ENCODE measurements around the gene ATP13A2. TPM values are rescaled to one million over a fixed set of nuclear protein-coding genes. Genes with fewer than 3 reads are reported as not detected.
A peak's percentile ranks its signal among the peaks of the same experiment; 100 is the strongest.

The ATP13A2 gene
- total and polyA plus RNA-seq, 8 donors = 23.6 to 65.0 (median 35.4) TPM

DNA sequence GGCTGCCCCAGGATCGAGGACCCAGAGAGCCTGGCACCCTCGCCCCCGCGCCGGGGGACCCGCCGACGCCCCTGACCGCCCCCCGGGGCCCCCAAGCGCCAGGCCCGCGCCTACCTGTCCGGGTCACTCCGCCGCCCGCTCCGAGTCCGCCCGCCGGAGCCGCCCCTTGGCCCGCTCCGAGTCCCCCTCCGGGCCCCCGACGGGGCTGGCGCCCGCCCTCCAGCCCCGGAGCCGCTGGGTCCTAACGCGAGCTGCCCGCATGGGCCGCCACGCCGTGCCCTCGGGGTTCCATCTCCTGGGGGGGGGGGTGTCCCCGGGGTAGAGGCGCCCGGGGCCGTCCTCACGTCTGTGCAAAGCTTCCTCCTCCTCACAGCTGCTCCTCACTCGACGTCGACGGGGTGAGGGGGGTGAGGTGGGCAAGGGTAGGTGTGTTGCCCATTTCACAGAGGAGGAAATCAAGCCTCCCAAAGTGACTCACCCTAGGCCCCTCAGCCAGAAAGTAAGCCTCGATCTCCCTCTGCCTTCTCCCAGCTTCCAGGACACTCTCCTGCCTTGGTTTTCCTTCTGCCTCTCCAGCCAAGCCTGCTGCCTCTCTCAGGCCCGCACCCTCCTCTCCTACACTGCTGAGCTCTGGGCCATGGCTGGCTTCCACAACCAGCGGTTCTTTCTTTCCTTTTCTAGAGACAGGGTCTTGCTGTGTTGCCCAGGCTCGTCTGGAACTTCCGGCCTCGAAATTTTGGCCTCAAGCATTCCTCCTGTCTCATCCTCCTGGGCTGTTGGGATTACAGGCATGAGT lies 31.1 kb downstream of the ATP13A2 start, which contains the start of gene MFAP2:
Gene MFAP2, minus strand, starts transcription at position 148 of the 796 bp plus-strand sequence. CDS start 2,347 bp downstream, outside the sequence.
- Histone ChIP-seq H3K4me3 (peak within 1 kb of the TSS; percentile 25), H3K9me3 (no peaks in the 10 kb centered on the region), H3K27ac (peak within 1 kb of the TSS in 1 of 2 donors; percentile 72), H3K27me3 (peaks cover 0 to 48% of the 10 kb centered on the region in 2 donors), H3K4me1 (peaks cover 6 to 14% of the 10 kb centered on the region in 2 donors), H3K36me3 (peaks cover 0 to 7% of the 10 kb centered on the region in 2 donors)
- peak; percentile 26 for ATAC-seq
- DNase-seq = peak in 2 of 4 donors; percentile 55 to 79
- intact Hi-C loops (cut with DNase I) = no loop called here
- TF ChIP-seq, protein P1, sequence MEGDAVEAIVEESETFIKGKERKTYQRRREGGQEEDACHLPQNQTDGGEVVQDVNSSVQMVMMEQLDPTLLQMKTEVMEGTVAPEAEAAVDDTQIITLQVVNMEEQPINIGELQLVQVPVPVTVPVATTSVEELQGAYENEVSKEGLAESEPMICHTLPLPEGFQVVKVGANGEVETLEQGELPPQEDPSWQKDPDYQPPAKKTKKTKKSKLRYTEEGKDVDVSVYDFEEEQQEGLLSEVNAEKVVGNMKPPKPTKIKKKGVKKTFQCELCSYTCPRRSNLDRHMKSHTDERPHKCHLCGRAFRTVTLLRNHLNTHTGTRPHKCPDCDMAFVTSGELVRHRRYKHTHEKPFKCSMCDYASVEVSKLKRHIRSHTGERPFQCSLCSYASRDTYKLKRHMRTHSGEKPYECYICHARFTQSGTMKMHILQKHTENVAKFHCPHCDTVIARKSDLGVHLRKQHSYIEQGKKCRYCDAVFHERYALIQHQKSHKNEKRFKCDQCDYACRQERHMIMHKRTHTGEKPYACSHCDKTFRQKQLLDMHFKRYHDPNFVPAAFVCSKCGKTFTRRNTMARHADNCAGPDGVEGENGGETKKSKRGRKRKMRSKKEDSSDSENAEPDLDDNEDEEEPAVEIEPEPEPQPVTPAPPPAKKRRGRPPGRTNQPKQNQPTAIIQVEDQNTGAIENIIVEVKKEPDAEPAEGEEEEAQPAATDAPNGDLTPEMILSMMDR (IDR thresholded peaks at IDR 0.05) = no peak

DNA sequence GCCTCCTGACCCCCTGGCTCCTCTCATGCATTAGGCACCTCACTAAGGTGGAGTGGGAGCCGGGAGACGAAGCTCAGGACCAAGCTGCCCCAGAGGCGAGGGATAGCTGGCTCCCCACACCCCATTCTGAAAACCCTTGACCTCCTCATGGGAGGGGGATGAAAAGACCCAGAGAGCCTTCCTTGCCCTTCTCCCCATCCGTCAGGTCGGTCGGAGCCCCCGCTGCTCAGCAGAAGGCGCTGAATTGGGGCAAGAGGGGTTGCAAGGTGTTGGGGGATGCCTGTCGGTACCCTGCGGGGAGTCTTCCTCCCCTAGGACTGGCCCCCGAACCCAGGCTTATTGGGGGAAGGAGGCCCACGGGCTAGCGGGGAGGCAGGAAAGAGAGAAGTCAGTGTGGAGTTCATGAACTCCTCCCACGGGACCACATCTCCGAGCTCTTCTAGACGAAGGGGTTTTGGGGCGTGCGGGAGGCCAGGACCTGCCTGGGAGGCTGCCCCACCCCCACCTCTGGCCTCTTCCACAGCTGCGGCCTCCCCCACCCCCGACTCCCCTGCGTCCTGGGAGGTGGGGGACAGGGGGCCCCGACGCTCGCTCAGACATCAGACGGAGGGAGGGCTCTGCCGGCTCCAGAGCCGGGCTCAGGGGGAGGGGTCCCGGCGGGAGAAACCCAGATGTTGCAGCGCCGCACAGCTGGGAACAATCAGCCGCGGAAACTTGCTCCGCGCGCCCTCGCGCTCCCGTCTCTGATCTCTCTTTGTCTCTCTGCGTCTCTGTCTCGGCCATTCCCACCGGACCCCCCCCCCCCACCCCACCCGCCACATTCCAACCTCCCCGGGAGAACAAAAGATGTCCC lies 32.0 kb downstream of the ATP13A2 start:
- Histone ChIP-seq H3K27ac (peak overlapping the region in 1 of 2 donors; percentile 72), H3K36me3 (no peaks in the 10 kb centered on the region), H3K9me3 (no peaks in the 10 kb centered on the region), H3K27me3 (peaks cover 0 to 48% of the 10 kb centered on the region in 2 donors), H3K4me1 (peaks cover 6 to 14% of the 10 kb centered on the region in 2 donors), H3K4me3 (peak overlapping the region; percentile 25)
- TF ChIP-seq, protein P1 (IDR thresholded peaks at IDR 0.05) = no peak
- peak in 2 of 4 donors; percentile 72 to 87 for DNase-seq
- intact Hi-C loops (cut with DNase I) = no loop called here
- ATAC-seq = peak; percentile 28

DNA sequence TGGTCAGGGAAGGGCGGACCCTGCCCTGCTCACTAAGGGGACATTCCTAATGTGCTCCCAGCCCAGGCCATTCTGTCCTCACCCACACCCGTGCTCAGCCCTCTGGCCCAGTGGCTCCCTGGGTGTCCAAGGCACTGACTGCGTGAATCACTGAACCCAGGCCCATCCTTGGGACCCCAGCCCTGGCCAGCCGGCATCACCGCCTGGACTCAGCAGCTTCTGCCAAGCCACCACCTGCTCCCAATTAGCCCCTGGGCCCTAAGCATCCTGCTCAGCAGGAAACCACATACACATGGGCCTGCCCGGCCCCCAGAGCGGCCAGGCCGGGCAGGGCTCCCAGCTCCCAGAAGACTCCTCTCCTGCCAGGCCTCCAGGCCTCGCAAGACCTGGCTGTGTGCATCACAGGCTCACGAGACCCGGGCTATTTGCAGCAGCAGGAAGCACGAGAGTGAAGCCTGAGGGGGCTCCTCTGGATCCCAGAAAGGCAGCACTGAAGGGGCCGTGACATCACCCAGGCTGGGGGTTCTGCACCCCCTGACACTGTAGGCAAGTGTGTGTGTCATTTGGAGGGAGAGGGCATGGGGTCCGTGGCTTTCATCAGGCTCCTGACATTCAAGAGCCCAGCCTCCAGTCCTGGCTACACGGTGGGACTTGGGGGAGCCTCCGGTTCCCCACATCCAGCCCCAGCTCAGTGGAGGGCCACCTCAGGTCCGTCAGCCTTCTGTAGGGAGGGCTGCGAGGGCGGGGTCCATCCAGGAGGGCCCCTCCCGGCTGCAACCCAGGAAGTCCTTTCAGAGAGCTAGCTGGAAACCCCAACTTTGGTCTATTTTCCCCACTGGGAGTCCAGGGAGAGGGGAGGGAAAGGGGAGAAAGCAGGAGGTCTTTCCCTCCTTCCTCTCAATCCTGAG lies 32.9 kb downstream of the ATP13A2 start:
- peak overlapping the region; percentile 25 for H3K4me3 ChIP-seq
- TF ChIP-seq, protein P1 (IDR thresholded peaks at IDR 0.05) = no peak
- peak; percentile 59 for ATAC-seq
- peak overlapping the region in 1 of 2 donors; percentile 72 for H3K27ac ChIP-seq
- H3K36me3 ChIP-seq = no peaks in the 10 kb centered on the region
- intact Hi-C loops (cut with DNase I) = no loop called here
- DNase-seq = peak in 3 of 4 donors; percentile 59 to 86 (median 69)
- H3K27me3 ChIP-seq = peaks cover 0 to 48% of the 10 kb centered on the region in 2 donors
- H3K4me1 ChIP-seq = peaks cover 6 to 14% of the 10 kb centered on the region in 2 donors
- no peaks in the 10 kb centered on the region for H3K9me3 ChIP-seq

DNA sequence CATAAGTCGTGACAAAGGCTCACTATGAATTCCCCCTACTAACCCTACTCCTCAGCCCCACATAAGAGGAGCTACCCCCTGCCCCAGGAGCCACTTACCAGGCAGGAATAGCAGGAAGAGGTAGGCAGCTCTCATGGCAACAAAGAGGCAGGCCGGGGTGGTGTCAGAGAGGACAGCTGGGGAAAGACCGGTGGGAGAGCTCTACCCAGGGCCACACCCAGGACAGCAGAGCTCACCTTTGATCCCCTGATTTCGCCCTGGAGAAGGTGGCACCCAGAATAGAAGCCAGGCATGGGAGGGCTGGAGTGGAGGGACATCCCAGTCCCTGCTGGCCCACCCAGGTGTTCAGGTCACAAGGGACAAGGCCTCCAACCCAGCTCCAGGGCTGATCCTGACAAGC lies 33.6 kb downstream of the ATP13A2 start:
- Histone ChIP-seq H3K36me3 (no peaks in the 10 kb centered on the region), H3K4me1 (peaks cover 6 to 14% of the 10 kb centered on the region in 2 donors), H3K9me3 (no peaks in the 10 kb centered on the region), H3K27me3 (peaks cover 0 to 47% of the 10 kb centered on the region in 2 donors), H3K4me3 (no peak overlapping the region), H3K27ac (no peak overlapping the region)
- TF ChIP-seq, protein P1 (IDR thresholded peaks at IDR 0.05) = no peak
- DNase-seq (no peak), ATAC-seq (no peak)
- intact Hi-C loops (cut with DNase I) = no loop called here

Measured in left lung (tissue), 10 donors.